HG03108 (cell line): Measurements from ENCODE around the gene KRTAP16-1.

Experiments
- ATAC-seq: cut with Tn5 transposase; IDR thresholded peaks from one replicate; pipeline ENCODE4 v1.9.1; 2021; ENCODE audit warnings: moderate library complexity; ENCODE audit not compliant: unreplicated experiment

Gene KRTAP16-1

GRCh38 chr17:41331606-41332005 lies 22.5 kb upstream of the KRTAP16-1 start:
- no peak for ATAC-seq

GRCh38 chr17:41329279-41329948 lies 20.3 kb upstream of the KRTAP16-1 start:
- no peak for ATAC-seq

GRCh38 chr17:41328207-41328606 lies 19.1 kb upstream of the KRTAP16-1 start:
- no peak for ATAC-seq

- no peak for ATAC-seq
These were observed 18.5 kb upstream of the KRTAP16-1 start for GRCh38 chr17:41327411-41328120.

- ATAC-seq: no peak
These were observed 17.4 kb upstream of the KRTAP16-1 start for GRCh38 chr17:41326173-41327145.

- ATAC-seq: no peak
These were observed 16.5 kb upstream of the KRTAP16-1 start for GRCh38 chr17:41325611-41326010.

- ATAC-seq: no peak
These were observed 16.0 kb upstream of the KRTAP16-1 start for GRCh38 chr17:41325126-41325525.

GRCh38 chr17:41324180-41325075 lies 15.3 kb upstream of the KRTAP16-1 start:
- ATAC-seq: no peak

GRCh38 chr17:41322903-41323895 lies 14.1 kb upstream of the KRTAP16-1 start:
- no peak for ATAC-seq

GRCh38 chr17:41322094-41322902 lies 13.2 kb upstream of the KRTAP16-1 start:
- no peak for ATAC-seq

- ATAC-seq: no peak
These were observed 9.1 kb upstream of the KRTAP16-1 start for GRCh38 chr17:41318231-41318630.

GRCh38 chr17:41315814-41316445 lies 6.8 kb upstream of the KRTAP16-1 start:
- no peak for ATAC-seq

GRCh38 chr17:41315204-41315794 lies 6.2 kb upstream of the KRTAP16-1 start, which contains the start of gene KRTAP17-1:
TSS of gene KRTAP17-1 (minus strand) at chr17:41315710. CDS start at chr17:41315650, 60 bp downstream.
- ATAC-seq: no peak

- ATAC-seq: no peak
These were observed 2.0 kb upstream of the KRTAP16-1 start for GRCh38 chr17:41311111-41311510.

- ATAC-seq: peak; percentile 54
These were observed 725 bp downstream of the KRTAP16-1 start for GRCh38 chr17:41308251-41308917.

GRCh38 chr17:41307647-41308046 lies 1.5 kb downstream of the KRTAP16-1 start:
- no peak for ATAC-seq

- no peak for ATAC-seq
These were observed 5.0 kb downstream of the KRTAP16-1 start for GRCh38 chr17:41304091-41304490.
